D721Med (cell line): ENCODE results near the gene MIAT.

Source experiments
- DNase-seq: peaks from one replicate; pipeline ENCODE4 v3.0.0; 2011; ENCODE audit warnings: low spot score; ENCODE audit not compliant: insufficient read length
- FAIRE-seq: peaks from 2 replicates; lab custom pipeline; 2011; peaks lifted over from hg19 to GRCh38; lab: Jason Lieb, UNC
- CTCF ChIP-seq: IDR thresholded peaks from 2 replicates; pipeline ENCODE4 v1.5.1; 2012; ENCODE audit warnings: mild to moderate bottlenecking, control low read depth; ENCODE audit not compliant: insufficient read depth; ENCODE audit errors: missing control alignments

Gene MIAT

GRCh38 chr22:26707090-26707489 lies 49.7 kb downstream of the MIAT start:
- TF ChIP-seq CTCF = no peak
- FAIRE-seq (no peak), DNase-seq (no peak)

GRCh38 chr22:26707581-26707980 lies 50.2 kb downstream of the MIAT start:
- FAIRE-seq (no peak), DNase-seq (no peak)
- no peak for TF ChIP-seq CTCF

GRCh38 chr22:26708256-26709009 lies 51.0 kb downstream of the MIAT start:
- TF ChIP-seq CTCF = no peak
- no peak for FAIRE-seq
- no peak for DNase-seq

GRCh38 chr22:26709617-26710390 lies 52.4 kb downstream of the MIAT start:
- no peak for TF ChIP-seq CTCF
- DNase-seq = no peak
- FAIRE-seq = no peak

- no peak for FAIRE-seq
- DNase-seq = no peak
- TF ChIP-seq CTCF = no peak
These were observed 54.0 kb downstream of the MIAT start for GRCh38 chr22:26711205-26711963.

- no peak for TF ChIP-seq CTCF
- DNase-seq = no peak
These were observed 54.8 kb downstream of the MIAT start for GRCh38 chr22:26712158-26712557.

More at GRCh38 chr22:26712158-26712557, 54.8 kb downstream of the MIAT start:
- FAIRE-seq = no peak
